ENCODE results near the gene TRAF7. TPM values are rescaled to one million over a fixed set of nuclear protein-coding genes. Genes with fewer than 3 reads are reported as not detected.
"Not testable (repeated sequence)": the region's sequence is repeated elsewhere in the genome, so short reads cannot be mapped to it uniquely, and the experiment has no call there.

Gene TRAF7
- polyA plus RNA-seq (2013, experiment 1 of 2), result 59.5 TPM
- 62.1 TPM for polyA plus RNA-seq (2013, experiment 2 of 2)

DNA sequence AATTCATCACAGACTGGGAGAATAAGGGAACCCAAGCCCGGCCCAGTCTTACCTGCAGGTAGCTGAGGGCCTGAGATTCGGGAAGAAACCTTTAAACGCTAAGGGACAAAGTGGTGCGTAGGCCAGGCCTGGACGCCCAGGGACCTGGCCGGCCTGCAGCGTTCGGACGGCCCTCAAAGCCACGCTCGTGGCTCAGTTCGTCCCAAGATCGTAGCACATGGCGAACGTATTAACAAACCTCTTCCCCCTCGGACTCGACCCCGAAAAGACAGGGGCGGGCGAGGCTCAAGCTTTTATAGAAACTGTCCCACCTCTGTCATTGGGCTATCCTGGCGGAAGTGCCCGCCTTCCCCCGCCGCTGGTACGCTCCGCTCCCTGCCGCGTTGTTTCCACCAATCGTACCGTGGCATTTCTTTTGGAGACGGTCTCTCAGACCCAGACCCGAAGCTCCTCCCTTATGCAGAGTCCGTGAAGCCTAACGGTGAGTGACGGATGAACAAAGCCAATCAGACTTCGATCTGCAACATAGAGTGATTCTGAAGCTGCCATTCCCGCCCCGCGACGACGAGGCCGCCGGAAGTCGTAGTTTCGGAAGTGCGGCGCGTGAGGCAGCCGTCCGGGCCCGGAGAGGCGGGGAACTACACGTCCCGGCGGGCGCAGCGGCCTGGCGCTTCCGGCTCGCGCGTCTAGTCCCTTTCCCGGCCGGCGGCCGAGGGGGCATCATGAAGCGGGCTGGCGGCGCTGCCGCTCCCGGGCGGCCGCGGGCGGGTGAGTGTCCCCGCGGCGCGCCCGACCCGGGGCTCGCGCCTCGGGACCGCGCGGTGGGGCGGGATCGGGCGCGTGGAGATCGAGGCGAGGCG, at the start of gene TRAF7:
Gene TRAF7 (plus strand): TSS at position 692 of the 860 bp plus-strand sequence. CDS start 8,139 bp downstream, outside the sequence.
- peaks cover 35% of the 10 kb centered on the region for H3K36me3 ChIP-seq (ENCODE audit: insufficient read depth, low read length)
- H3K4me3 ChIP-seq (ENCODE audit: low read length), result peak within 1 kb of the TSS; percentile 94
- peaks cover 20% of the 10 kb centered on the region for H3K4me1 ChIP-seq (ENCODE audit: insufficient read depth, low read length)
- peak within 1 kb of the TSS; percentile 100 for H3K9ac ChIP-seq (ENCODE audit: low read depth, low read length)
- under 1% methylated on average over 82 of the region's 94 CpGs for WGBS
- no peaks in the 10 kb centered on the region for H3K9me3 ChIP-seq (ENCODE audit: insufficient read depth, low read depth, low read length)
- no peaks in the 10 kb centered on the region for H3K27me3 ChIP-seq (ENCODE audit: insufficient read depth, low read length)
- H3K27ac ChIP-seq (ENCODE audit: low read depth, low read length), result peak within 1 kb of the TSS; percentile 93

DNA sequence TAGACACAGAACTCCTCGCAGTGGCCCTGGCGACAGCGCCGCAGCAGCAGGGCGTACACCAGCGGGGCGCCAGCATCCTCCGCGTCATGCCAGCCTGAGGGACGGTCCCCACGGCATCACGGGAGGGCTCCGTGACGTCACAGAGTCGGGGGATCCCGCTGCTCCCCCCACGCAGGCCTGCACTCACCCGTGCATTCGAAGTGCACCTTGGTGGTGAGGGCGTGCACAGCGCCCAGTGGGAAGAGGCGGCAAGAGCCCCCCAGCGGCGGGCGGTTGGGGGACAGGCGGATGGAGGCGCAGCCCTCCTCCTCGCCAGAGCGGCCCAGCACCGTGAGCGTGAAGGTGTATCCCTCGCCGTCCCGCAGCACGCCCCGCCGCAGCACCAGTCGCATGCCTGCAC, 49.4 kb upstream of the TRAF7 start:
- not testable (repeated sequence) for H3K27ac ChIP-seq (ENCODE audit: low read depth, low read length); H3K9me3 ChIP-seq (ENCODE audit: insufficient read depth, low read depth, low read length); H3K36me3 ChIP-seq (ENCODE audit: insufficient read depth, low read length); H3K4me1 ChIP-seq (ENCODE audit: insufficient read depth, low read length); H3K27me3 ChIP-seq (ENCODE audit: insufficient read depth, low read length); H3K4me3 ChIP-seq (ENCODE audit: low read length); H3K9ac ChIP-seq (ENCODE audit: low read depth, low read length)
- WGBS, result 95% methylated on average over 38 of the region's 38 CpGs

DNA sequence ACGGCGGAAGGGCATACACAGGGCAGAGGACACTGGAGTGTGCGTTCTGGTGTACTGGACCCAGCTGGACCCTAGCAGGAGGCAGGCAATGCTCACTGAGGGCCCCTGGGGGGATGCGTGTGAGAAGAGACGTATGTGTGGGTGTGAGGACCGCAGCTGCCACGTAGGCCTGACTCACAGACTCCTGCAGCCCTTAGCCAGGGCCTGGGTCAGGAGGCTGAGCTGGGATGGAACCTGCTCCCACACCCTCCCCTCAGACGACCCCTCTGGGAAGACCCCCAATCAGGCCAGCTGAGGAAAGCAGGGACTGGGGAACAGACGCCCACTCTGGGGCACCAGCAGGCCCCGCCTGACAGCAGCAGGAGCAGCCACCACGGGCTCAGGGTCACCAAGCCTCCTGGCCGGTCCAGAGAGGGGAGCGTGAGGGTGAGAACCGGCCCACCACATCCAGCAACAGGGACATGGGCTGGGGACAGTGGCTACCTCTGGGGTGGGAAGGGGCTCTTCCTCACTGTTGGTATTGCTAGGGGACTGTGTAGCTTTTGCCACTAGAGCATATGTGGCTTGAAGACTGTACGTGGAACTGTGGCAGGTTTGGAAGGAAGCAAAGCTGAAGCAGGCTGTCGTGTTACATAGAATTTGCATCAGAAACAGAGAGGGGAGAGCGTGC, 48.3 kb upstream of the TRAF7 start:
- H3K4me3 ChIP-seq (ENCODE audit: low read length); H3K36me3 ChIP-seq (ENCODE audit: insufficient read depth, low read length); H3K27me3 ChIP-seq (ENCODE audit: insufficient read depth, low read length); H3K27ac ChIP-seq (ENCODE audit: low read depth, low read length); H3K9me3 ChIP-seq (ENCODE audit: insufficient read depth, low read depth, low read length); H3K4me1 ChIP-seq (ENCODE audit: insufficient read depth, low read length); H3K9ac ChIP-seq (ENCODE audit: low read depth, low read length): not testable (repeated sequence)
- 94% methylated on average over 17 of the region's 17 CpGs for WGBS

DNA sequence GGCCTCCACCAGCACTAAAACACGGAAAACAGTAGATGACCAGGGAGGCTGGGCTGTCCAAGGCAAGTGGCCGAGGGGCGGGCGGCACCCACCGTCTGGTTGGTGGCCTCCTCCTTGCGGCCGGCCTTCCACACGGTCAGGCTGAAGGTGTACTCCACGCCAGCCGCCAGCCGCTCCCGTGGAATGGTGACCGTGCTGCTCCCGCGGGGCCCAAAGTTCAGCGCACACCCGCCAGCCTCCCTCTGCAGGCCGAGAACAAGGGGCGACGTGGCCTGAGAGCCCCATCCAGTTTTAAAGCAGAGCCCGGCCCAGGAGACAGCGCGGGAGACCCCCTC, 47.8 kb upstream of the TRAF7 start:
- not testable (repeated sequence) for H3K27ac ChIP-seq (ENCODE audit: low read depth, low read length); H3K36me3 ChIP-seq (ENCODE audit: insufficient read depth, low read length); H3K4me3 ChIP-seq (ENCODE audit: low read length); H3K27me3 ChIP-seq (ENCODE audit: insufficient read depth, low read length); H3K9ac ChIP-seq (ENCODE audit: low read depth, low read length); H3K4me1 ChIP-seq (ENCODE audit: insufficient read depth, low read length); H3K9me3 ChIP-seq (ENCODE audit: insufficient read depth, low read depth, low read length)
- WGBS, result 96% methylated on average over 21 of the region's 23 CpGs

DNA sequence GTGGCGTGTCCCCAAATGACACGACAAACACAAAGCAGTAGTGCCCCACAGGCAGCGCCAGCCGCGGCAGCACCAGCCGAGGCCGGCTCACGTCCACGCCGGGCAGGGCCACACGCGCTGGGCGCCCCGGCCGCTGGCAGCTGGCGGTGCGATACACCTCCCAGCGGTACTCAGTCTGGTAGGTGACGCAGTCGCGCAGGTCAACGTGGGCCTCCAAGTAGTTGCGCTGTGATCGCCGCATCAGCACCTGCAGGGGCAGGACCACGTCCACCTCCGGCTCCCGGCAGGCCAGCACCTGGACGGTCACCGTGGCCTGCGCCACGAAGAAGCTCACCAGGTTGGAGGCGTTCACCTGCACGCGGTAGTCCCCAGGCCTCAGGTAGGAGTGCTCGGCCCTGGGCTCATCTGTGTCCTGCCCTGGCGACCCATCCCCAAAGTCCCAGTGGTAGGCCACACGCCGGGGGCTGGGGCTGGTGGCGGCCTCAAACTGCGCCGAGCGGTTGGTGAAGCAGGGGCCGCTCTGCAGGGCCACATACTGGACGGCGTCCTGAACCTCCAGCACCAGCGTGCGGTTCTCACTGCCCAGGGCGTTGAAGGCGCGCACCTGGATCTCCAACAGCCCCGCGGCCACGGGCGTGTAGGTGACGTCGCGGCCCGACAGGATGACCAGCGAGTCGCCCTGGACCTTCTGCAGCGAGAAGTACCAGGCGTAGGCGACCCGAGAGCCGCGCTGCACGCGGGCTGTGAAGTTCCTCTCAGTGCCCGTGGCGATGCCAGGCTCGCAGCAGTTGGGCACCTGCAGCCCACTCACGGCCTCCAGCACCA, 46.9 kb upstream of the TRAF7 start:
- H3K36me3 ChIP-seq (ENCODE audit: insufficient read depth, low read length); H3K4me3 ChIP-seq (ENCODE audit: low read length); H3K9me3 ChIP-seq (ENCODE audit: insufficient read depth, low read depth, low read length); H3K27ac ChIP-seq (ENCODE audit: low read depth, low read length); H3K4me1 ChIP-seq (ENCODE audit: insufficient read depth, low read length); H3K9ac ChIP-seq (ENCODE audit: low read depth, low read length); H3K27me3 ChIP-seq (ENCODE audit: insufficient read depth, low read length): not testable (repeated sequence)
- 97% methylated on average over 73 of the region's 73 CpGs for WGBS

DNA sequence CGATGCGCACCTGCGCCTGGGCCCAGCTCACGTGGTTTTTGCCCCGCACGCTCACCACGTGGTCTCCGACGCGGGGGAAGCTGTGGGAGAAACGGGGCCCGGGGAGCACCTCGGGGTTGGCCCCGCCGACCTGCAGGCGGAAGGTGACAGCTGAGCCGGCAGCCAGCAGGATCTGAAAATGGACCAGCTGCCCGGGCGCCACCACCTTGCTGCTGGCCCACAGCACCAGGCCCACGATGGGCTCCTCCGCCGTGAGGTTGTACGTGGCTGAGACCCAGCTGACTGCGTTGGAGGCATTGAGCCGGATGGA, 46.4 kb upstream of the TRAF7 start:
- H3K27me3 ChIP-seq (ENCODE audit: insufficient read depth, low read length); H3K4me1 ChIP-seq (ENCODE audit: insufficient read depth, low read length); H3K9me3 ChIP-seq (ENCODE audit: insufficient read depth, low read depth, low read length); H3K27ac ChIP-seq (ENCODE audit: low read depth, low read length); H3K9ac ChIP-seq (ENCODE audit: low read depth, low read length); H3K4me3 ChIP-seq (ENCODE audit: low read length); H3K36me3 ChIP-seq (ENCODE audit: insufficient read depth, low read length): not testable (repeated sequence)
- WGBS, result 95% methylated on average over 25 of the region's 25 CpGs

DNA sequence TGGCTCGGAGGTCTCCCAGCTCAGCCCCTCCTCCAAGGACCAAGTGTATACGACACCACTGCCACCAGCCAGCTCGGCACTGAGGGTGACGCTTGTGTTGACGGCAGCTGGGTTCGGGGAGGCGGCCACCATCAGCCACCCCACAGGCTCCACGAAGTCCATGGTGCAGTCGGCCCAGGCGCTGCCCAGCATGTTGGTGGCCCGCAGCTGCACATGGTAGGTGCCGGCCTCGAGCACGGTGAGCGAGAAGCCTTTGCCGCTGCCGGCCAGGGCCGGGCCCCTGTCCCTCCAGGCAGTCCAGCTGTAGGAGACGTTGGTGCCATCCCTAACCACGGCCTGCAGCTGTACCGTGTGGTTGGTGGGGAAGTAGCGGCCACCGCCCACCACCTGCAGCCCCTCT, 45.7 kb upstream of the TRAF7 start:
- H3K4me1 ChIP-seq (ENCODE audit: insufficient read depth, low read length); H3K4me3 ChIP-seq (ENCODE audit: low read length); H3K9me3 ChIP-seq (ENCODE audit: insufficient read depth, low read depth, low read length); H3K9ac ChIP-seq (ENCODE audit: low read depth, low read length); H3K36me3 ChIP-seq (ENCODE audit: insufficient read depth, low read length); H3K27me3 ChIP-seq (ENCODE audit: insufficient read depth, low read length); H3K27ac ChIP-seq (ENCODE audit: low read depth, low read length): not testable (repeated sequence)
- 98% methylated on average over 21 of the region's 23 CpGs for WGBS

DNA sequence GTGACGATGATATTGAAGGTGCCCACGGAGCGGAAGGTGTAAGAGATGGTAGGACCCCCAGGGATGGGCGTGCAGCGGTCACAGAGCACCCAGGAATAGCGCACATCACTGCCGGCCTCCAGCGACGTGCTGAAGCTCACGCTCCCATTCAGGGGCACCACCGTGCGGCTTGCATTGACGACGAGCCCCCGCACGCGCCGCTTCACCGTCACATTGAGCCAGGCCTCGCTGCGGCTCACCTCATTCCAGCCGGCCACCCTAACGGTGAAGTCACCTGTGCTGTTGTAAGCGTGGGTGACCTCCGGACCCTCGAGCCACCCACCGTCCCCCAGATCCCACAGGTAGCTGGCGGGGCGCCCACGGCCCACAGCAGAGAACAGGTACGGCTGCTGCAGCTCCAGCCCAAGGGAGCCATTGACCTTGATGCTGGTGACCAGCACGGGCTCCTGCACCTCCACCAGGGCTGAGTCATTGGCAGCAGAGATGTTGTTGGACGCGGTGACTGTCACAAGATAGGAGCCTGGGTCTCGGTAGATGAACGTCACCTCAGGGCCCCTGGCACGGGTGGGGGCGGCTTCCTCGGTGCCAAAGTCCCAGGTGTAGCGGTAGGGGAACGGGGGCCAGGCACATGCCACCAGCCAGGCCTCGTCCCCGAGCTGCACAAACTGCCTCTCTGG, 45.1 kb upstream of the TRAF7 start:
- WGBS, result 96% methylated on average over 43 of the region's 43 CpGs
- H3K4me3 ChIP-seq (ENCODE audit: low read length); H3K27ac ChIP-seq (ENCODE audit: low read depth, low read length); H3K9ac ChIP-seq (ENCODE audit: low read depth, low read length); H3K27me3 ChIP-seq (ENCODE audit: insufficient read depth, low read length); H3K4me1 ChIP-seq (ENCODE audit: insufficient read depth, low read length); H3K36me3 ChIP-seq (ENCODE audit: insufficient read depth, low read length); H3K9me3 ChIP-seq (ENCODE audit: insufficient read depth, low read depth, low read length): not testable (repeated sequence)

DNA sequence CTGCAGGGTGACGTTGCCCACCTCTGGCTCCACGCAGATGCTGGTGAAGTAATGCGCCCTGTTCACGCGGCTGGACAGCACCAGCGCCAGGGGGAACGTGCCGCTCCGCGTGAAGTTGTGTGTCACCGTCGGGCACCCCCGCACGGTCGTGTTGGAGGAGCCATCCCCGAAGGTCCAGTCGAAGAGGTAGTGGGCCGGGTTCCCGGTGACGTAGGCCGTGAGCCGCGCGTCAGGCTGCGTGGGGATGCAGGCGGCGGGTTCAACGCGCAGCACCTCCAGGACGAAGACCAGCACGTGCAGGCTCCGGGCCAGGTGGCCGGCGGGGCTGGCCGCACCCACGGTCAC, 44.6 kb upstream of the TRAF7 start:
- not testable (repeated sequence) for H3K27ac ChIP-seq (ENCODE audit: low read depth, low read length); H3K4me3 ChIP-seq (ENCODE audit: low read length); H3K9me3 ChIP-seq (ENCODE audit: insufficient read depth, low read depth, low read length); H3K4me1 ChIP-seq (ENCODE audit: insufficient read depth, low read length); H3K36me3 ChIP-seq (ENCODE audit: insufficient read depth, low read length); H3K27me3 ChIP-seq (ENCODE audit: insufficient read depth, low read length); H3K9ac ChIP-seq (ENCODE audit: low read depth, low read length)
- WGBS, result 97% methylated on average over 36 of the region's 36 CpGs

DNA sequence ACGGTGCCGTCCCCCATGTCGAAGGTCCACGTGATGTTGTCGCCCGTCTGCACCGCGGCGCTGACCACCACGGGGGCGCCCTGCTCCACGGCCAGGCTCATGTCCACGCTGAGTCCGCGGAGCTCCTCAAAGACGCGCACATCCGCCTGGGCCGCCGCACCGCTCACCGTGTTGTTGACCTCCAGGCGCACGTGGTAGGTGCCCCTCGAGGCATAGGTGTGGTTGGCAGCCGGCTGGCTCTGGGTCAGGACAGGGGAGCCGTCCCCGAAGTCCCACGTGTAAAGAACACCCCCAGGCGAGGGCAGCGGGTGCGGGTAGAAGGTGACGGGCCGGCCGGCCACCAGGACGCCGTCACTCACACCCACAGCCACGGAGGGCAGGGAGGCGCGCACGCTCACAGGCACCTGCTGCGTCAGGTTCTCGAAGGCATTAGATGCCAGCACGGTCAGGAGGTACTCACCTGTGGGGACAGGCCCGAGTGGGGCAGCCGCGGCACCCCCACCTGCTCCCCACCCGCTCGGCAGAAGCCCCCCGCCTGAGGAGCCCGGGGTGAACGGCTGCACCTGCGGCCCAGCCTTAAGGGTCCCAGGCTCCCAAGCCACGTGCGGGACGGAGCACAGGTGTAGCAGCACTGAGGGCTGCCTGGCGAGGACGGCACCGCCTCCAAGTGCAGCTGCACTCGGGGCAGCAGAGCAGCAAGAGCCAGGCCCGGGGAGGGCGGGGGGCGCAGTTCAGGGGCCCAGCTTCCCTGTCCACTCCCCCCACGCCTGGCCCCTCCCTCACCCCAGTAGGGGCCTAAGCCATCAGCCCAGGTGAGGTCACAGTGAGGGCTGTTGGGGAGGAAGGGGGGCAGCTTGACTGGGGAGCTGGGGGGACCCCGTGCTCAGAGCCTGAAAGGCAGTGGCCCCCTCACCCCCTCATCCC, 43.9 kb upstream of the TRAF7 start:
- not testable (repeated sequence) for H3K27me3 ChIP-seq (ENCODE audit: insufficient read depth, low read length); H3K36me3 ChIP-seq (ENCODE audit: insufficient read depth, low read length); H3K4me1 ChIP-seq (ENCODE audit: insufficient read depth, low read length); H3K9me3 ChIP-seq (ENCODE audit: insufficient read depth, low read depth, low read length); H3K4me3 ChIP-seq (ENCODE audit: low read length); H3K9ac ChIP-seq (ENCODE audit: low read depth, low read length); H3K27ac ChIP-seq (ENCODE audit: low read depth, low read length)
- WGBS, result 96% methylated on average over 61 of the region's 65 CpGs
